GM19193 (cell line): Measurements from ENCODE around the gene TXNIP.

ENCODE experiments used
- POLR2A ChIP-seq: IDR thresholded peaks from 4 replicates; pipeline ENCODE4 v1.6.1; 2011; ENCODE audit not compliant: insufficient read depth, insufficient read length; ENCODE audit errors: extremely low read depth

Gene TXNIP

DNA sequence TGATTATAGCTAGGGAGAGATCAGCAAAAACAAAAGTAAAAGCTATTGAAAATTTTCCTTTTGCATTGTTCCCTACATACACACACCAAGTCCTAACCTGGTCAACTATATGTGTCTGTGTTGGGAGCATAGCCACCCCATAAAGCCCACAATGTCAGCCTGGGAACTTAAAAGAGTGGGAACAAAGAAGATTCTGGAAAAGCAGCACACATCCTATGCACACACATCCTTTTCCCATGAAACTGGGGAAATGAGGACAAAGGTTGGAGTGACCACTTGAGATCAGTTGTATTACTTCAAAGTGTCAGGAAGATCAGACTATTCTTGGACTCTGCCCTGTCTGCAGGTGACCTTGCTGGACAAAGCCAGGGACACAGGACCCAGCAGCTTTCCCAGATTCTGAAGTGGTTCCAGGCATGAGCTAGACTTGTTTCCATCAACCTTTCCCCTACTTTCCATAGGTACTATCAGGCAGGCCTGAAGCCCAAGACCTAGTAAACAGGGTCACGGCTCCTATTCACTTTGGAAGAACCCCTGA, 15.9 kb downstream of the TXNIP start:
- TF ChIP-seq POLR2A, result no peak

DNA sequence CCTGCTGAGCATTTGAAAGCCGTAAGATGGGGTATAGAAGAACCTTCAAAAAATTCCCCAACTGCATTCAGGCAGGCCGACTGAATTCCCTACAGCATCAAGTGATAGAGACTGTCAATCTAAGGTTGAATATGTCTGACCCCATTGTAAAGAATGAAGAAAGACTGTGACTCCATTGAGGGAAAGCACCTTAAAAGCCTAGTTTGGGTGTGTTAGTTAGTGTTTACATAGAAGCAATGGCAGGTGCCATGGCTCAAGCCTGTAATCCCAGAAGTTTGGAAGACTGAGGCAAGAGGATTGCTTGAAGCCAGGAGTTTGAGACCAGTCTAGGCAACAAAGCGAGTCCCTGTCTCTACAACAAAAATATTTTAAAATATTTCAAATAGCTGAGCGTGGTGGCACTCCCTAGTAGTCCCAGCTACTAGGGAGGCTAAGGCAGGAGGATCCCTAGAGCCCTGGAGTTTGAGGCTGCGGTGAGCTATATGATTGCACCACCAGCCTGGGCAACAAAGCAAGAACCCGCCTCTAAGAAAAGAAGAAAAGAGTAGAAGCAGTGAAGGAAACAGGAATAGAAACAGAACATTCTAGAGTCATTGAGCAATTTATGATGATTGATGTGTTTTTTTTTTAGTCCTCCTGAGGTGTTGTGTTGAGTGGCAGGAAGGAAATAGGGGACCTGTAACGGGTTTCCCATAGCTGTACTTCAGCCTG, 16.5 kb downstream of the TXNIP start:
- TF ChIP-seq POLR2A, result no peak

DNA sequence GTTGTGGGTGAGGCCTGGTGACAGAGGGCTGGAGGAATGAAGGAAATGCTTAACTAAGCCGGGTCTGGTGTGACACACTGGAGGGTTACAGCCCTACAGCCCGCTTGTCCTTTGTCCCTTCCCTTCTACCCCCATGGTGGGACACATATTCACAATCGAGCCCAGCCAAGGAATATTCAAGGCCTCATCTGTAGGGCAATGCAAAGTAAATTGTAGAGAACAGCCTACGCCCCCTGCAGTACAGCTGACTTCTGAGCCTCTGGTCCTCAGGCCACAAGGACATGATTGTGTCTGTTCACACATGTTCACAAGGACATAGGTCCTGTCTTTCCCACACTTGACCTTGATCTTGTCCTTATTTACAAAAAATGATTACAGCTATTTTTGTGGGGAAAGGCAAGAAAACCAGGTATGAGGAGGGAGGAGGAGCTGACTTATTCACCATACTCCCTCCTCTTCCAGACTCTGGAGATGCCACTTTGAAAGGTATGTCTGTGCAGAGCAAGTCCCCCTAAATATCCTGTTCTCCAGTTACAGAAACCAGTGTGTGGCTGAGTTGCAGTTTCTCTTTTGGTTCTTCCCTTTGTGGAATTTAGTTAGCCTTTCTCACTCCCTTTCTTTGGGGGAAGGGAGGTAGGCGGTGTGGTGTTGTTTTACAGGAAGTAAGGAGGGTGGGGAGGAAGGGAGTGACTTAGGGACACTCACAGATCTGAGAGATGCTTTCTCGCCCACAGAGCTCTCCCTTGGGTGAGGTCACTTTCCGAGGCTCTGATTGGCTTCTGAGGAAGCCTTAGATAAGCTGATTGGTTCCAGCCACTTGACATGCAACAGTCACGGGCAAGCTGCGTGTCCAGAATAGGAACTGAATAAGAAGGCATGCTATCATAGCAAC, 17.3 kb downstream of the TXNIP start:
- TF ChIP-seq POLR2A, result no peak

DNA sequence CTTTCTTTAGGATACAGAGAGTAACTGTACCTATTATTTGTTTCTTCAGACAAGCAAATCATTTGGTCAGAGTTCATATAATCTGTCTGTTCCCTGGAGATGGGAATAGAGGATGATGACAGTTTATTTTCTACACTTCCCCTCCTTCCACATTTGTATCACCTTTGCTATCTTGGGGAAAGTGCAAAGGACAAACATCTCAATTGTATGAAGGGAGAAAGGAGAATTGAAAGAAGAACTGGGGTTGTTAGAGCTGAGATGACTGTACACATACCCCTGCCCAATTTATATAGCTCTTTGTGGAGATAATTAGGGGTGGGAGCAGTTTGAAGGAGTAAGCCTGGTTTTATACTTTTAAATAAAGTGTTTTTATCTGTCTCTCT, 17.9 kb downstream of the TXNIP start:
- TF ChIP-seq POLR2A, result no peak

DNA sequence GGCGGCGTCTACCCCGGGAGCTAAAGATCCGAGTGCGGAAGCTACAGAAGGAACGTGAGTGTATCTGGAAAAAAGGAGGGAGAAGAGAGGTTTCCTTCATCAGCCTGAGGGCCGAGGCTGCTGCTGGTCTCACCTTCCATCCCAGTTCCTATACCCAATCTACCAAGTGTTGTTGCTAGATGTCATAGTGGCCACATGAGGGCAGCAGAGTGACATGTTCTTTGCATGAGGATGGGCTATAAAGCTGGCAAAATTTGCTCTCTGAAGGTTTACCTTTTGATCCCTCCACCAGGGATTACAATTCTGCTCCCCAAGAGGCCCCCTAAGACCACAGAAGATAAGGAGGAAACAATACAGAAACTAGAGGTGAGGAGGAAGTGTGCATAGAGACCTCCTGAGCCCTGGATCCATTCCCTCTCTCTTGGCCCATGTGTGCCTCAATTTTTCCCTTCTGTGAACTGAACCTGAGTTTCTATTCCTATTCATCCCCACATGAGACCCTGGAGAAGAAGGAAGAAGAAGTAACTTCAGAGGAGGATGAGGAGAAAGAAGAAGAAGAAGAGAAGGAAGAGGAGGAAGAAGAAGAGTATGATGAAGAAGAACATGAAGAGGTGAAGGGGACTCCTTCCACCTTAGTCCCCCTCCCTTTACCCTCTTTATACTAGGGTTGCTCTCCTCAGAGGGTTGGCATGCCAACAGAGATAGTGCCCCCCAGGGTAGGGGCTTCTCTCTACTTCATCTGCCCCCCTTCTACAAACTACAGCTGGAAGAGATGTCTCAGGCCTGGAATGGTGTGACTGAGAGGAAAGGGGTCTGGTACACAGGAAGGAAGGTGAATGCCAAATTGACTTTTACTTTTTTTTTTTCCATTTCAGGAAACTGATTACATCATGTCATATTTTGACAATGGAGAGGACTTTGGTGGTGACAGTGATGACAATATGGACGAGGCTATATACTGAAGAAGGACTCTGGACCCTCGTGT, 18.6 kb downstream of the TXNIP start:
- no peak for TF ChIP-seq POLR2A

DNA sequence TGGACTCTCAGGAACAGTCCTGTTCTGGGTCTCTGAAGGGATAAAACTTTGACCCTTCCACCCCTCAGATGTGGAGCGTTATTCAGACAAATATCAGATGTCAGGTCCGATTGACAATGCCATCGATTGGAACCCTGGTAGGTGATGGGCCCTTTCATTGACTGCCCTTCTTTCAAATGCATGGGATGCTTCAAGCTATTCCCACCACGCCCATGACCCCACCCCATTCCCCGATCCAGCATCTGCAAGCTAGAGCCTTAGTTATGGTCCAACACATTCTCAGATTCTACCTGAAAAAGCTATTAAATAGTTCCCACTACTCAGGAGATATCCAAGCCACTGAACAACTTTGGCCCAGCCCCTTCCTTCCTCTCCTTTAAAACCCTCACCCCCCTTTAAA, 19.4 kb downstream of the TXNIP start:
- no peak for TF ChIP-seq POLR2A

DNA sequence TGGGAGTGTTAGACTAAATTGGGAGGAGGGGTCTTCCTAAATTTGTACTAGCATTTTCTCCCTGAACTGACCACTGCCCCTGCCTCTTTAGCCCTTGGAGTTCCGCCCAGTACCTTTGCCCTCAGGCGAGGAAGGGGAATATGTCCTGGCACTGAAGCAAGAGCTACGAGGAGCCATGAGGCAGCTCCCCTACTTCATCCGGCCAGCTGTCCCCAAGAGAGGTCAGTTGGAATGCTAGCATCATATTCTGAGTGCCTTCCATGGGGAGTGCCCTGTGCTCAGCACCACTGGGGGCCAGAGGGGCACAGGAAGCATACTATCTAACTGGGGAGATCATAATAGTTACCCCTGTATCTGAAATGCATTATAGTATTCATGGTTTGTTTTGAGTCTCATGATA, 21.2 kb downstream of the TXNIP start:
- no peak for TF ChIP-seq POLR2A

DNA sequence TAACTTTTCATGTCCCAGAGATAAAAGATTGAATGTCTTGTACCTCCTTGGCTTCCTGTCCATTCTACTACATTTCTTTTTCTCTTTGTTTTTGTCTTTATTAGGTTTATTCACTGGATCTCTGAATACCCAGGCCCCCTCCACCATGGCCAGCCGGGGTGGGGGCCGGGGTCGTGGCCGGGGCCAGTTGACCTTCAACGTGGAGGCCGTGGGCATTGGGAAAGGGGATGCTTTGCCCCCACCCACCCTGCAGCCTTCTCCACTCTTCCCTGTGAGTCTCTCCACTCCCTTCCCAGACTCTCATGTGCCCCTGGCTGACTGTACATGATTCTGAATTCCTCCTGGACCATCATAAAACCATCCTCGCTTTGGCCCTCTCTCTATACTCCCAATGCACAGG, 21.7 kb downstream of the TXNIP start:
- TF ChIP-seq POLR2A, result no peak

DNA sequence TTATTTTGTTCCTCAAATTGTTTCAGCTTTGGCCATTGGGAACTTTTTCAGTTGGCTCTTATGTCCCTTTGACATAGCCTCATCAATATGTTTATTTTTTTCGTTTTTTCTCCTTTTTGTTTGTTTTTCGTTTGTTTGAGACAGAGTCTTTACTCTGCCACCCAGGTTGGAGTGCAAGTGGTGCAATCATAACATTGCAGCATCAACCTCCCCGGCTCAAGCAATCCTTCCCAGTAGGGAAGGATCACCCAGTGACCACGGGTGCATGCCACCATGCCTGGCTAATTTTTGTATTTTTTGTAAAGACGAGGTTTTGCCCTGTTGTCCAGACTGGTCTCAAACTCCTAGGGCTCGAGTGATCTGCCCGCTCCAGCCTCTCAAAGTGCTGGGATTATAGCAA, 23.8 kb downstream of the TXNIP start:
- TF ChIP-seq POLR2A, result no peak

DNA sequence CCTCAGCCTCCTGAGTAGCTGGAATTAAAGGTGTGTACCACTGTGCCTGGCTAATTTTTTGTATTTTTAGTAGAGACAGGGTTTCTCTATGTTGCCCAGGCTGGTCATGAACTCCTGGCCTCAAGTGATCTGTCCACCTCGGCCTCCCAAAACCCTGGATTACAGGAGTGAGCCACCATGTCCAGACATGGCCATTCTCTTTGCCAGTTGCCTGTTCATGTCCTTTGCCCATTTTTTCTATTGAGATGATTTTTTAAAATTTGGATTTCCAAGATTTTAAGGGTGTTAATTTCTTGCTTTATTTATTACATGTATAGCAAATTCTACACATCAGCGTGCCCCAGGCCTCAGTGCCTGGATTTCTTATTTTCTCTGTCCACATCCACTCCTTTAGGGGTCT, 29.1 kb downstream of the TXNIP start:
- no peak for TF ChIP-seq POLR2A

DNA sequence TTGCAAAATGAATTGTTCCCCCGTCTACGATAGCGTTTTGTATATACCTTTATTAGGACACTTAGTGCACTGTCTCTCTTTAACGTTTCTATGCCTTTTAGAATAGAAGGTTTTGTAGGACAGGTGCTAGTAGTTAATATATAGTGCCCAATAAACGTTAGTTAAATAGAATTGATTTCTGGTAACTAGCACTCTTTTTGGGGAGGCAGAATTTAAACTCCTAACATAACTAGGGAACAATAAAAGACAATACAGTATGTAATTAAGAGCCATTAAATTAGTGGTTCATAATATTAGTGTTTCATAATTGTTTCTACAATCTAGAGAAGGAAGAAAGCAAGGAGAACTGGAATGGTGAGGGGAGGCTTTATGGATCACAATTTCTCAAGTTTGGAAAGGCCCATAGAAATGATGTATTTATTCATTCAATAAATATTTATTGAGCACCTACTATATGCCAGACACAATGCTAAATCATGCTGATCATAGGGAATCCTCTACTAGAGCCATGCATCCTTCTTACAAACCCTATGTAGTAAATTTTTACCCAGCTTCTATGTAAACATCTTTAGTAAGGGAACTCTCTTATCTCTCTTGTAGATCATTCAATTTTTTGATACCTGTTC, 31.1 kb downstream of the TXNIP start:
- no peak for TF ChIP-seq POLR2A

DNA sequence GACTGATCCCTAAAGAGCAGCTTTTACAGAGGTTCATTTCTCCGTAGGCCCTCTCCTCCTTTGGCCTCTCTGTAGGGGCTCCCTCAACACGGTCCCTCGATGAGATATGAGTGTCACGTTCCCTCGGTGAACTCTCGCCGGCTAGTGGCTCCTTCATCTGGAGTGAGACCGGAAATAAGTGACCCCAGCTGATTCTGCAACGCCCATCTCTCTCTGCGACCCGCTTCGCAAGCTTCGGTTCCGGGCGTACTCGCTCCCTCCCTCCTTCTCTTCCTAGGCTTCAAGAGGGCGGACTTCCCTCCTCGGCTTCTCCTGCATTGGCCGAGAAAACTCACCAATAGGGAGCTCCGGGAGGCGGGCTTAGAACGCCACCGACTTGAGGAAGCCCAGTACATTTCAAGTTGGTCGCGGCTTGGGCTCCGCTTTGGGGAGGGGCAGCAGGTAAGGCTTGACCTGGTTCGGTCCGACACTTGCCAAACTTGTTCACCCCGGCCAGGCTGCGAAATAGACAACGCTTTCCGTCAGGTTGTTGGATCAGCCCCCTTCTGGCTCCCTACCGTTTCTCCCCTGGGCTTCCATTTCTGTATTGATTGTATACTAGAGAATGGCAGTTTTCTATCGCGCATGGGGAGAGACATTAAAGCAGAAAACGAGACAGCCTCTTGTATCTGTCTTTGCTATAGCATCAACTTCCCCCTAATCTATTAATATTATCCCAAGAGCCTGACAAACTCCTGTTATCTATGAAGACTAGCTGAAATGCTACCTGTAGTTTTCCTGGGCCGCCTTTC, 31.9 kb downstream of the TXNIP start, which contains the start of the genes ANKRD34A and POLR3GL:
ANKRD34A (minus strand) TSS at position 248 of the 791 bp plus-strand sequence. CDS start 2,816 bp downstream, outside the sequence.
POLR3GL (plus strand) TSS at position 363 of the 791 bp plus-strand sequence. CDS start 10,176 bp downstream, outside the sequence.
- peak; percentile 92 for TF ChIP-seq POLR2A
